HS-27A (cell line): ENCODE results near the gene RPLP2.

Experiments used
- DNase-seq: peaks from one replicate; pipeline ENCODE4 v3.0.0-alpha.2; 2012; ENCODE audit warnings: low read depth, missing footprints

Gene RPLP2

GRCh38 chr11:850775-851763, 41.3 kb downstream of the RPLP2 start:
- no peak for DNase-seq

- DNase-seq, result no peak
Measured at GRCh38 chr11:852762-853161, 43.0 kb downstream of the RPLP2 start.

GRCh38 chr11:853682-854448, 44.1 kb downstream of the RPLP2 start:
- no peak for DNase-seq

- no peak for DNase-seq
Measured at GRCh38 chr11:854601-855329, 45.0 kb downstream of the RPLP2 start.

GRCh38 chr11:855330-855674, 45.5 kb downstream of the RPLP2 start:
- DNase-seq, result no peak

- no peak for DNase-seq
Measured at GRCh38 chr11:855796-856195, 46.0 kb downstream of the RPLP2 start.

- DNase-seq, result no peak
Measured at GRCh38 chr11:856397-856796, 46.6 kb downstream of the RPLP2 start.

GRCh38 chr11:858053-858761, 48.4 kb downstream of the RPLP2 start:
- DNase-seq, result no peak

- DNase-seq, result no peak
Measured at GRCh38 chr11:858762-859339, 49.1 kb downstream of the RPLP2 start.

GRCh38 chr11:859394-860131, 49.8 kb downstream of the RPLP2 start:
- no peak for DNase-seq

- DNase-seq, result no peak
Measured at GRCh38 chr11:860234-861104, 50.7 kb downstream of the RPLP2 start.

- DNase-seq, result no peak
Measured at GRCh38 chr11:861105-861479, 51.3 kb downstream of the RPLP2 start.

- DNase-seq, result no peak
Measured at GRCh38 chr11:862081-862661, 52.4 kb downstream of the RPLP2 start.
